HepG2 (cell line): ENCODE measurements around the gene TRIM2. TPM values are rescaled to one million over a fixed set of nuclear protein-coding genes. Genes with fewer than 3 reads are reported as not detected.
A peak's percentile ranks its signal among the peaks of the same experiment; 100 is the strongest.

Source experiments
- DPF2 ChIP-seq: sonication (generic); formaldehyde crosslinking; IDR thresholded peaks from 2 replicates; pipeline ENCODE4 v1.4.0; 2020; ENCODE audit warnings: mild to moderate bottlenecking, low read depth, missing genetic modification reagents, borderline replicate concordance
- DRAP1 ChIP-seq: IDR thresholded peaks from 2 replicates; pipeline ENCODE4 v1.6.1; 2016; ENCODE audit warnings: missing genetic modification reagents, missing compliant biosample characterization
- GFI1 ChIP-seq: sonication (generic); formaldehyde crosslinking; IDR thresholded peaks from 2 replicates; pipeline ENCODE4 v1.5.0; 2020; ENCODE audit warnings: missing genetic modification reagents, mild to moderate bottlenecking, borderline replicate concordance
- STAG1 ChIP-seq: sonication (generic); formaldehyde crosslinking; IDR thresholded peaks from 2 replicates; pipeline ENCODE4 v1.4.0; 2020; ENCODE audit warnings: missing genetic modification reagents
- TIGD3 ChIP-seq: sonication (generic); formaldehyde crosslinking; IDR thresholded peaks from 2 replicates; pipeline ENCODE4 v1.5.1; 2020; ENCODE audit warnings: mild to moderate bottlenecking, missing genetic modification reagents, borderline replicate concordance
- ZBTB42 ChIP-seq: sonication (generic); formaldehyde crosslinking; IDR thresholded peaks from 2 replicates; pipeline ENCODE4 v1.5.0; 2020; ENCODE audit warnings: mild to moderate bottlenecking, missing genetic modification reagents
- ZFP37 ChIP-seq: sonication (generic); formaldehyde crosslinking; IDR thresholded peaks from 2 replicates; pipeline ENCODE4 v1.4.0; 2020; ENCODE audit warnings: missing genetic modification reagents, borderline replicate concordance
- ZNF251 ChIP-seq: sonication (generic); formaldehyde crosslinking; IDR thresholded peaks from 2 replicates; pipeline ENCODE4 v1.9.0; 2021; ENCODE audit warnings: mild to moderate bottlenecking, missing genetic modification reagents
- polyA plus RNA-seq, 8 experiments: library from polyadenylated mRNA; depleted of rRNA in 3 of 8; stranded (reverse) in 7 of 8; unstranded in 1 of 8; fragments of >200 nt; fragmentation: Illumina TruSeq in 4 of 8; extraction: Trizol in 4 of 8; gene quantifications; 2 replicates each; pipeline versions ENCODE4 v1.2.1 to v1.2.3, GENCODE V29; 2011 to 2016; ENCODE audit warnings: low read depth in 4 of 8, missing spikeins in 1 of 8, mixed read lengths in 1 of 8; ENCODE audit not compliant: insufficient read depth in 1 of 8
- total RNA-seq, 5 experiments: library from RNA; depleted of rRNA; stranded (reverse); fragments of >200 nt; fragmentation: Illumina TruSeq; extraction: Trizol; gene quantifications; 2 replicates each; pipeline ENCODE4 v1.2.3, GENCODE V29; 2016; ENCODE audit warnings: low read depth in 1 of 5
- TF ChIP-seq, protein P1 (sequence below): sonication (generic); formaldehyde crosslinking; IDR thresholded peaks from 2 replicates; pipeline ENCODE4 v1.4.0; 2020; ENCODE audit warnings: missing genetic modification reagents
- TF ChIP-seq, protein P2 (sequence below): sonication (generic); formaldehyde crosslinking; IDR thresholded peaks from 2 replicates; pipeline ENCODE4 v1.4.0; 2020; ENCODE audit warnings: mild to moderate bottlenecking, missing genetic modification reagents
- TF ChIP-seq, protein P3 (sequence below): sonication (generic); formaldehyde crosslinking; IDR thresholded peaks from 2 replicates; pipeline ENCODE4 v1.4.0; 2020; ENCODE audit warnings: missing genetic modification reagents

The TRIM2 gene
- total and polyA plus RNA-seq, 2 of the 13 experiments (the other 11 are each of a cell fraction or from before 2014, with no cell fraction given) = 2.1 to 4.2 TPM

GRCh38 chr4:153344131-153345011 is 140.1 kb downstream of the TRIM2 start, which contains the start of gene MND1 (continued):
- TF ChIP-seq, protein P1, sequence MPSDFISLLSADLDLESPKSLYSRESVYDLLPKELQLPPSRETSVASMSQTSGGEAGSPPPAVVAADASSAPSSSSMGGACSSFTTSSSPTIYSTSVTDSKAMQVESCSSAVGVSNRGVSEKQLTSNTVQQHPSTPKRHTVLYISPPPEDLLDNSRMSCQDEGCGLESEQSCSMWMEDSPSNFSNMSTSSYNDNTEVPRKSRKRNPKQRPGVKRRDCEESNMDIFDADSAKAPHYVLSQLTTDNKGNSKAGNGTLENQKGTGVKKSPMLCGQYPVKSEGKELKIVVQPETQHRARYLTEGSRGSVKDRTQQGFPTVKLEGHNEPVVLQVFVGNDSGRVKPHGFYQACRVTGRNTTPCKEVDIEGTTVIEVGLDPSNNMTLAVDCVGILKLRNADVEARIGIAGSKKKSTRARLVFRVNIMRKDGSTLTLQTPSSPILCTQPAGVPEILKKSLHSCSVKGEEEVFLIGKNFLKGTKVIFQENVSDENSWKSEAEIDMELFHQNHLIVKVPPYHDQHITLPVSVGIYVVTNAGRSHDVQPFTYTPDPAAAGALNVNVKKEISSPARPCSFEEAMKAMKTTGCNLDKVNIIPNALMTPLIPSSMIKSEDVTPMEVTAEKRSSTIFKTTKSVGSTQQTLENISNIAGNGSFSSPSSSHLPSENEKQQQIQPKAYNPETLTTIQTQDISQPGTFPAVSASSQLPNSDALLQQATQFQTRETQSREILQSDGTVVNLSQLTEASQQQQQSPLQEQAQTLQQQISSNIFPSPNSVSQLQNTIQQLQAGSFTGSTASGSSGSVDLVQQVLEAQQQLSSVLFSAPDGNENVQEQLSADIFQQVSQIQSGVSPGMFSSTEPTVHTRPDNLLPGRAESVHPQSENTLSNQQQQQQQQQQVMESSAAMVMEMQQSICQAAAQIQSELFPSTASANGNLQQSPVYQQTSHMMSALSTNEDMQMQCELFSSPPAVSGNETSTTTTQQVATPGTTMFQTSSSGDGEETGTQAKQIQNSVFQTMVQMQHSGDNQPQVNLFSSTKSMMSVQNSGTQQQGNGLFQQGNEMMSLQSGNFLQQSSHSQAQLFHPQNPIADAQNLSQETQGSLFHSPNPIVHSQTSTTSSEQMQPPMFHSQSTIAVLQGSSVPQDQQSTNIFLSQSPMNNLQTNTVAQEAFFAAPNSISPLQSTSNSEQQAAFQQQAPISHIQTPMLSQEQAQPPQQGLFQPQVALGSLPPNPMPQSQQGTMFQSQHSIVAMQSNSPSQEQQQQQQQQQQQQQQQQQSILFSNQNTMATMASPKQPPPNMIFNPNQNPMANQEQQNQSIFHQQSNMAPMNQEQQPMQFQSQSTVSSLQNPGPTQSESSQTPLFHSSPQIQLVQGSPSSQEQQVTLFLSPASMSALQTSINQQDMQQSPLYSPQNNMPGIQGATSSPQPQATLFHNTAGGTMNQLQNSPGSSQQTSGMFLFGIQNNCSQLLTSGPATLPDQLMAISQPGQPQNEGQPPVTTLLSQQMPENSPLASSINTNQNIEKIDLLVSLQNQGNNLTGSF (CRISPR knock-in tag) = peak; percentile 59; the same call in 1 of the 2 replicates
- peak; percentile 82 for TF ChIP-seq GFI1 (CRISPR knock-in tag)
- peak; percentile 89 for TF ChIP-seq STAG1 (CRISPR knock-in tag)
- TF ChIP-seq ZFP37 = peak; percentile 46; the same call in 1 of the 2 replicates
- TF ChIP-seq, protein P2, sequence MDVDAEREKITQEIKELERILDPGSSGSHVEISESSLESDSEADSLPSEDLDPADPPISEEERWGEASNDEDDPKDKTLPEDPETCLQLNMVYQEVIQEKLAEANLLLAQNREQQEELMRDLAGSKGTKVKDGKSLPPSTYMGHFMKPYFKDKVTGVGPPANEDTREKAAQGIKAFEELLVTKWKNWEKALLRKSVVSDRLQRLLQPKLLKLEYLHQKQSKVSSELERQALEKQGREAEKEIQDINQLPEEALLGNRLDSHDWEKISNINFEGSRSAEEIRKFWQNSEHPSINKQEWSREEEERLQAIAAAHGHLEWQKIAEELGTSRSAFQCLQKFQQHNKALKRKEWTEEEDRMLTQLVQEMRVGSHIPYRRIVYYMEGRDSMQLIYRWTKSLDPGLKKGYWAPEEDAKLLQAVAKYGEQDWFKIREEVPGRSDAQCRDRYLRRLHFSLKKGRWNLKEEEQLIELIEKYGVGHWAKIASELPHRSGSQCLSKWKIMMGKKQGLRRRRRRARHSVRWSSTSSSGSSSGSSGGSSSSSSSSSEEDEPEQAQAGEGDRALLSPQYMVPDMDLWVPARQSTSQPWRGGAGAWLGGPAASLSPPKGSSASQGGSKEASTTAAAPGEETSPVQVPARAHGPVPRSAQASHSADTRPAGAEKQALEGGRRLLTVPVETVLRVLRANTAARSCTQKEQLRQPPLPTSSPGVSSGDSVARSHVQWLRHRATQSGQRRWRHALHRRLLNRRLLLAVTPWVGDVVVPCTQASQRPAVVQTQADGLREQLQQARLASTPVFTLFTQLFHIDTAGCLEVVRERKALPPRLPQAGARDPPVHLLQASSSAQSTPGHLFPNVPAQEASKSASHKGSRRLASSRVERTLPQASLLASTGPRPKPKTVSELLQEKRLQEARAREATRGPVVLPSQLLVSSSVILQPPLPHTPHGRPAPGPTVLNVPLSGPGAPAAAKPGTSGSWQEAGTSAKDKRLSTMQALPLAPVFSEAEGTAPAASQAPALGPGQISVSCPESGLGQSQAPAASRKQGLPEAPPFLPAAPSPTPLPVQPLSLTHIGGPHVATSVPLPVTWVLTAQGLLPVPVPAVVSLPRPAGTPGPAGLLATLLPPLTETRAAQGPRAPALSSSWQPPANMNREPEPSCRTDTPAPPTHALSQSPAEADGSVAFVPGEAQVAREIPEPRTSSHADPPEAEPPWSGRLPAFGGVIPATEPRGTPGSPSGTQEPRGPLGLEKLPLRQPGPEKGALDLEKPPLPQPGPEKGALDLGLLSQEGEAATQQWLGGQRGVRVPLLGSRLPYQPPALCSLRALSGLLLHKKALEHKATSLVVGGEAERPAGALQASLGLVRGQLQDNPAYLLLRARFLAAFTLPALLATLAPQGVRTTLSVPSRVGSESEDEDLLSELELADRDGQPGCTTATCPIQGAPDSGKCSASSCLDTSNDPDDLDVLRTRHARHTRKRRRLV (CRISPR knock-in tag) = no peak; the same call in 1 of the 2 replicates
- no peak for TF ChIP-seq ZBTB42 (CRISPR knock-in tag)
- TF ChIP-seq DRAP1 (CRISPR knock-in tag) = no peak; the same call in 1 of the 2 replicates
- TF ChIP-seq TIGD3 (CRISPR knock-in tag) = no peak
- TF ChIP-seq DPF2 = no peak
- TF ChIP-seq, protein P3, sequence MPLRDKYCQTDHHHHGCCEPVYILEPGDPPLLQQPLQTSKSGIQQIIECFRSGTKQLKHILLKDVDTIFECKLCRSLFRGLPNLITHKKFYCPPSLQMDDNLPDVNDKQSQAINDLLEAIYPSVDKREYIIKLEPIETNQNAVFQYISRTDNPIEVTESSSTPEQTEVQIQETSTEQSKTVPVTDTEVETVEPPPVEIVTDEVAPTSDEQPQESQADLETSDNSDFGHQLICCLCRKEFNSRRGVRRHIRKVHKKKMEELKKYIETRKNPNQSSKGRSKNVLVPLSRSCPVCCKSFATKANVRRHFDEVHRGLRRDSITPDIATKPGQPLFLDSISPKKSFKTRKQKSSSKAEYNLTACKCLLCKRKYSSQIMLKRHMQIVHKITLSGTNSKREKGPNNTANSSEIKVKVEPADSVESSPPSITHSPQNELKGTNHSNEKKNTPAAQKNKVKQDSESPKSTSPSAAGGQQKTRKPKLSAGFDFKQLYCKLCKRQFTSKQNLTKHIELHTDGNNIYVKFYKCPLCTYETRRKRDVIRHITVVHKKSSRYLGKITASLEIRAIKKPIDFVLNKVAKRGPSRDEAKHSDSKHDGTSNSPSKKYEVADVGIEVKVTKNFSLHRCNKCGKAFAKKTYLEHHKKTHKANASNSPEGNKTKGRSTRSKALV (CRISPR knock-in tag) = peak; percentile 60; the same call in 1 of the 2 replicates
- TF ChIP-seq ZNF251 (CRISPR knock-in tag) = no peak
